ENCODE data around the gene SRC. TPM values are rescaled to one million over a fixed set of nuclear protein-coding genes. Genes with fewer than 3 reads are reported as not detected.

SRC gene
- polyA plus RNA-seq, 1 donor (not counting 4 experiments of a cell fraction or from before 2014, with no cell fraction given): 22.8 TPM

DNA sequence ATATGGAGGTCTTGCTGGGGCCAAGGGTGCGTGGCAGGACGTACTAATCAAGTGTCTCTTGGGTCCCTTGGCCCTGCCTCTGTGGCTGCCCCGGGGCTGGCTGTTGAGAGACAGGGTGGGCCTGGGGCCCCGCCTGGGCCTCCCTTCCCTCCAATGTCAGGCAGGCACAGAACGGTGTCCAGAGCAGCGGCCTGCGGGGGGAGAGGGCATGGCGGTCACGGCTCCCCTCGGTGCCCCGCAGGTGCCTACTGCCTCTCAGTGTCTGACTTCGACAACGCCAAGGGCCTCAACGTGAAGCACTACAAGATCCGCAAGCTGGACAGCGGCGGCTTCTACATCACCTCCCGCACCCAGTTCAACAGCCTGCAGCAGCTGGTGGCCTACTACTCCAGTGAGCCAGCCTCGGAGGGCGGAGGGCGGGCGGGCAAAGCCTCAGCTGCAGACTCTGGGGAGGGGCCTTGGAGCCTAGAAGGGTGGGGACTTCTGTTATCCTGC is 50.0 kb downstream of the SRC start:
- TF ChIP-seq EZH2 (IDR thresholded peaks at IDR 0.05; ENCODE audit: low read length): no peak
- TF ChIP-seq CTCF (optimal IDR thresholded peaks at IDR 0.05 in 1 of 3, IDR thresholded peaks at IDR 0.05 in 1 of 3, conservative IDR thresholded peaks at IDR 0.05 in 1 of 3; ENCODE audit: extremely low read depth in 1 of 3, insufficient read depth in 2 of 3, low read length in 3 of 3): no peak
- no peaks in the 10 kb centered on the region for H3K79me2 ChIP-seq (ENCODE audit: control insufficient read depth, insufficient read depth, low read length)
- FAIRE-seq: no peak
- H3K27ac ChIP-seq (ENCODE audit: control insufficient read depth, insufficient read depth, low read length): no peak overlapping the region
- no peak overlapping the region for H3K4me2 ChIP-seq (ENCODE audit: control insufficient read depth, extremely low read depth, insufficient read depth, low read depth, low read length)
- peaks cover 3% of the 10 kb centered on the region for H3K9me1 ChIP-seq (ENCODE audit: control insufficient read depth, extremely low read depth, insufficient read depth, low read length)
- no peak overlapping the region for H3K9ac ChIP-seq (ENCODE audit: control insufficient read depth, extremely low read depth, insufficient read depth, low read length)
- no peak for DNase-seq (ENCODE audit: low read depth, low spot score)
- no peaks in the 10 kb centered on the region for H3K27me3 ChIP-seq (ENCODE audit: control insufficient read depth, extremely low read depth, insufficient read depth, low read length)
- H3K4me3 ChIP-seq (ENCODE audit: control insufficient read depth in 2 of 3, extremely low read depth in 1 of 3, insufficient read depth in 2 of 3, low read depth in 1 of 3, low read length in 3 of 3): no peak overlapping the region
- H4K20me1 ChIP-seq (ENCODE audit: control insufficient read depth, extremely low read depth, insufficient read depth, low read length): peaks cover 7% of the 10 kb centered on the region
- H2AFZ ChIP-seq (ENCODE audit: control insufficient read depth, low read length): no peak overlapping the region
- dilution Hi-C loops (cut with MboI; ENCODE audit: extremely low pct_ligation_motif_present, low sequenced_read_pairs): no loop called here
- no peaks in the 10 kb centered on the region for H3K9me3 ChIP-seq (ENCODE audit: control insufficient read depth, low read depth, low read length)
- peaks cover 12% of the 10 kb centered on the region for H3K4me1 ChIP-seq (ENCODE audit: control insufficient read depth, extremely low read depth, insufficient read depth, low read length)
- peaks cover 25 to 35% of the 10 kb centered on the region in 2 experiments for H3K36me3 ChIP-seq (ENCODE audit: control insufficient read depth in 2 of 2, extremely low read depth in 1 of 2, insufficient read depth in 2 of 2, low read length in 2 of 2)

GRCh38 chr20:37396416-37397075 is 50.6 kb downstream of the SRC start:
- Histone ChIP-seq H2AFZ (ENCODE audit: control insufficient read depth, low read length) (no peak overlapping the region), H3K4me1 (ENCODE audit: control insufficient read depth, extremely low read depth, insufficient read depth, low read length) (peaks cover 12% of the 10 kb centered on the region), H3K4me3 (ENCODE audit: control insufficient read depth in 2 of 3, extremely low read depth in 1 of 3, insufficient read depth in 2 of 3, low read depth in 1 of 3, low read length in 3 of 3) (no peak overlapping the region), H3K4me2 (ENCODE audit: control insufficient read depth, extremely low read depth, insufficient read depth, low read depth, low read length) (no peak overlapping the region), H3K9me3 (ENCODE audit: control insufficient read depth, low read depth, low read length) (no peaks in the 10 kb centered on the region), H3K27me3 (ENCODE audit: control insufficient read depth, extremely low read depth, insufficient read depth, low read length) (no peaks in the 10 kb centered on the region), H3K9me1 (ENCODE audit: control insufficient read depth, extremely low read depth, insufficient read depth, low read length) (peaks cover 3% of the 10 kb centered on the region), H3K79me2 (ENCODE audit: control insufficient read depth, insufficient read depth, low read length) (no peaks in the 10 kb centered on the region), H3K36me3 (ENCODE audit: control insufficient read depth in 2 of 2, extremely low read depth in 1 of 2, insufficient read depth in 2 of 2, low read length in 2 of 2) (peaks cover 25 to 37% of the 10 kb centered on the region in 2 experiments), H3K27ac (ENCODE audit: control insufficient read depth, insufficient read depth, low read length) (no peak overlapping the region), H4K20me1 (ENCODE audit: control insufficient read depth, extremely low read depth, insufficient read depth, low read length) (peaks cover 7% of the 10 kb centered on the region), H3K9ac (ENCODE audit: control insufficient read depth, extremely low read depth, insufficient read depth, low read length) (no peak overlapping the region)
- no peak for TF ChIP-seq CTCF (optimal IDR thresholded peaks at IDR 0.05 in 1 of 3, IDR thresholded peaks at IDR 0.05 in 1 of 3, conservative IDR thresholded peaks at IDR 0.05 in 1 of 3; ENCODE audit: extremely low read depth in 1 of 3, insufficient read depth in 2 of 3, low read length in 3 of 3)
- no peak for TF ChIP-seq EZH2 (IDR thresholded peaks at IDR 0.05; ENCODE audit: low read length)
- DNase-seq (ENCODE audit: low read depth, low spot score): no peak
- dilution Hi-C loops (cut with MboI; ENCODE audit: extremely low pct_ligation_motif_present, low sequenced_read_pairs): no loop called here
- FAIRE-seq: no peak
